Body of pancreas (tissue), 4 donors: Measurements from ENCODE around the gene C4B. TPM values are rescaled to one million over a fixed set of nuclear protein-coding genes. Genes with fewer than 3 reads are reported as not detected.
"Not testable (repeated sequence)": the region's sequence is repeated elsewhere in the genome, so short reads cannot be mapped to it uniquely, and the experiment has no call there.

Source experiments
- ATAC-seq: fragments of 150-250 bp; one replicate; pipeline ENCODE4 v1.9.1; 2016
- DNase-seq, 4 donors: peaks; one replicate each; pipeline ENCODE4 v3.0.0-alpha.2; 2019
- H3K27ac ChIP-seq, 4 donors: fragments of 200-600 bp; sonication (generic); 1 replicate in 3 of 4; 2 replicates in 1 of 4; pipeline versions ENCODE4 v1.5.1 to v1.6.1; 2016 to 2019; ENCODE audit warnings: mild to moderate bottlenecking in 1 of 4, mixed read lengths in 1 of 4, moderate library complexity in 1 of 4
- H3K27me3 ChIP-seq, 2 donors: fragments of 200-600 bp; sonication (generic); one replicate each; pipeline ENCODE4 v1.6.0; 2016; ENCODE audit warnings: mild to moderate bottlenecking in 1 of 2
- H3K36me3 ChIP-seq, 2 donors: fragments of 200-600 bp; sonication (generic); replicated peaks in 1 of 2; 2 replicates each; pipeline ENCODE4 v1.5.1; 2016; ENCODE audit warnings: low read depth in 2 of 2; ENCODE audit not compliant: insufficient read depth in 1 of 2
- H3K4me1 ChIP-seq: fragments of 200-600 bp; sonication (generic); one replicate; pipeline ENCODE4 v1.6.0; 2016
- H3K4me3 ChIP-seq, 2 donors: fragments of 200-600 bp; sonication (generic); 1 replicate in 1 of 2; 2 replicates in 1 of 2; pipeline ENCODE4 v1.5.1; 2016 to 2019
- H3K9me3 ChIP-seq, 3 donors: fragments of 200-600 bp; sonication (generic); 1 replicate in 2 of 3; 2 replicates in 1 of 3; pipeline ENCODE4 v1.5.1; 2016
- CTCF ChIP-seq, 7 experiments: fragments of 450-650 bp in 4 of 7; fragments of 200-600 bp in 3 of 7; sonication (generic) in 3 of 7; IDR thresholded peaks; one replicate each; pipeline ENCODE4 v1.5.1; 2016 to 2019; ENCODE audit warnings: antibody characterized with exemption in 7 of 7
- POLR2A ChIP-seq, 3 donors: fragments of 450-650 bp; IDR thresholded peaks; one replicate each; pipeline ENCODE4 v1.6.1; 2016; ENCODE audit warnings: antibody characterized with exemption in 3 of 3, mild to moderate bottlenecking in 2 of 3
- WGBS, 2 donors: methylation state at CpG; one replicate each; pipeline ENCODE4 v1.1.5; 2017; 5-methylcytosine and 5-hydroxymethylcytosine counted together
- intact Hi-C: fragments of 100-400 bp; cut with DNase I; formaldehyde crosslinking; loops from one replicate; pipeline ENCODE4 v1.15.1; 2023
- total RNA-seq, 2 donors: library from RNA; depleted of rRNA; stranded (reverse); fragments of >200 nt; gene quantifications; one replicate each; pipeline ENCODE4 v1.1.0, GENCODE V29; 2016

Gene C4B
- total RNA-seq, 2 donors from 2014 or later = 57.7 to 77.3 TPM

GRCh38 chr6:31977816-31978431, 36.7 kb upstream of the C4B start:
- 95 to 96% methylated on average over 12 of the region's 12 CpGs for WGBS, 2 donors
- peaks cover 0 to 2% of the 10 kb centered on the region in 2 donors for H3K36me3 ChIP-seq
- peaks cover 5% of the 10 kb centered on the region for H3K4me1 ChIP-seq
- no peaks in the 10 kb centered on the region for H3K27me3 ChIP-seq
- ATAC-seq (no peak), DNase-seq (no peak)
- H3K27ac ChIP-seq = no peak overlapping the region
- no peak overlapping the region for H3K4me3 ChIP-seq
- intact Hi-C loops = no loop called here
- no peaks in the 10 kb centered on the region for H3K9me3 ChIP-seq
- TF ChIP-seq CTCF (IDR thresholded peaks at IDR 0.05) = no peak

GRCh38 chr6:31978831-31979230, 35.8 kb upstream of the C4B start:
- H3K36me3 ChIP-seq = peaks cover 0 to 2% of the 10 kb centered on the region in 2 donors
- H3K9me3 ChIP-seq = no peaks in the 10 kb centered on the region
- H3K27ac ChIP-seq = no peak overlapping the region
- H3K27me3 ChIP-seq = no peaks in the 10 kb centered on the region
- intact Hi-C loops = no loop called here
- no peak overlapping the region for H3K4me3 ChIP-seq
- 78 to 87% methylated on average over 5 of the region's 5 CpGs for WGBS, 2 donors
- no peak for ATAC-seq
- DNase-seq = no peak
- TF ChIP-seq POLR2A (IDR thresholded peaks at IDR 0.05) (no peak), CTCF (IDR thresholded peaks at IDR 0.05) (no peak)
- H3K4me1 ChIP-seq = no peaks in the 10 kb centered on the region

GRCh38 chr6:31979238-31979898, 35.2 kb upstream of the C4B start:
- DNase-seq (no peak), ATAC-seq (no peak)
- Histone ChIP-seq H3K27ac (no peak overlapping the region), H3K9me3 (no peaks in the 10 kb centered on the region), H3K27me3 (no peaks in the 10 kb centered on the region), H3K4me3 (no peak overlapping the region), H3K4me1 (no peaks in the 10 kb centered on the region), H3K36me3 (peaks cover 0 to 2% of the 10 kb centered on the region in 2 donors)
- intact Hi-C loops = no loop called here
- TF ChIP-seq POLR2A (IDR thresholded peaks at IDR 0.05) (no peak), CTCF (IDR thresholded peaks at IDR 0.05) (no peak)
- 92 to 100% methylated on average over 3 of the region's 3 CpGs for WGBS, 2 donors

GRCh38 chr6:31980195-31980876, 34.3 kb upstream of the C4B start:
- H3K36me3 ChIP-seq, H3K4me3 ChIP-seq, DNase-seq, ATAC-seq, H3K27ac ChIP-seq, H3K27me3 ChIP-seq, H3K9me3 ChIP-seq, H3K4me1 ChIP-seq, intact Hi-C loops: not testable (repeated sequence)
- WGBS, 2 donors = 90 to 94% methylated on average over 4 to 13 of the region's 13 CpGs

GRCh38 chr6:31980998-31981397, 33.6 kb upstream of the C4B start:
- no CpG with 5 or more reads among the region's 5 CpGs for WGBS, 2 donors
- H3K4me3 ChIP-seq, H3K36me3 ChIP-seq, DNase-seq, H3K27ac ChIP-seq, H3K4me1 ChIP-seq, H3K9me3 ChIP-seq, H3K27me3 ChIP-seq, ATAC-seq, intact Hi-C loops: not testable (repeated sequence)

GRCh38 chr6:31981744-31982143, 32.9 kb upstream of the C4B start, which contains the start of gene C4A:
Gene C4A, plus strand, starts transcription at chr6:31982057. Its CDS starts 51 bp downstream, at chr6:31982108.
- ATAC-seq = peak; percentile 91
- WGBS, 2 donors = no CpG with 5 or more reads among the region's 7 CpGs
- DNase-seq = not testable (repeated sequence)

GRCh38 chr6:31989363-31989762, 25.2 kb upstream of the C4B start:
- H3K4me3 ChIP-seq, H3K36me3 ChIP-seq, H3K27ac ChIP-seq, H3K4me1 ChIP-seq, DNase-seq, ATAC-seq, intact Hi-C loops, H3K9me3 ChIP-seq, H3K27me3 ChIP-seq: not testable (repeated sequence)
- WGBS, 2 donors = no CpG with 5 or more reads among the region's 10 CpGs

More at GRCh38 chr6:31981744-31982143, 32.9 kb upstream of the C4B start, which contains the start of gene C4A:
- H3K36me3 ChIP-seq, H3K4me3 ChIP-seq, H3K9me3 ChIP-seq, intact Hi-C loops, H3K27me3 ChIP-seq, H3K27ac ChIP-seq, H3K4me1 ChIP-seq: not testable (repeated sequence)

GRCh38 chr6:31994421-31994820, 20.2 kb upstream of the C4B start:
- 95% methylated on average over 9 of the region's 14 CpGs; no CpG with 5 or more reads in 1 of the 2 donors for WGBS, 2 donors
- H3K27ac ChIP-seq, ATAC-seq, H3K36me3 ChIP-seq, H3K27me3 ChIP-seq, H3K4me3 ChIP-seq, intact Hi-C loops, H3K4me1 ChIP-seq, H3K9me3 ChIP-seq, DNase-seq: not testable (repeated sequence)
